Measurements from ENCODE around the gene FTCDNL1.

Gene FTCDNL1

DNA sequence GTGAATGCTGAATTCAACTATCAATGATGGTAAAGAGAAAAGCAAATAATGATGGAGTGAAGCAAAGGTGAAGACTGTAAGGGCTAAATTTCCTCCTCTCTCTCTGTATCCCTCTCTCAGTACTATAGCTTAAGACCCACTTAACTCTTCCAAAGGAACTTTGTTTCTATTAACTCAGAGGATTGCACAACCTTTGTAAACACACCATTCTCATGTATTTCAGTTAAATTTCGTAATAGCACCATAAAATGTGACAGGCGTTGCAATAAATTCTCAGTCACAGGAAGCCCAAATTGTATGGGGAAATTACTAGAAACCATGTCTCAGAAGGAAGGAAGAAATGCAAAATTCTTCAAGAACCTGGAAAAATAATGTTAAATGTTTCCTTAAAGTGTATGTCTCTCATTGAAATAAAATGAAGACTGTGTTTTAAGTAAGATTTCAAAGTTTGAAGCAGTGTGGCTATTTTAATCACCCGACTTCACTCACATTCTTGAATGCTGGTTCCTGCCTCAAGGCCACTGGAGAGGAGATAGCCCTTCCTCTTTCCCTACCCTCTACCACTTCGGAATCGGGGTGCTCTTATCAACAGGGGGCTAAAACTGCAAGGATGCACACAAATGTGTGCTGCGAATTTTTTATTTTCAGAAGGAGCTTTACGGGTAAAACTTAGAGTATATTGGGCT lies 112.1 kb downstream of the FTCDNL1 start:
- no peak for DNase-seq

DNA sequence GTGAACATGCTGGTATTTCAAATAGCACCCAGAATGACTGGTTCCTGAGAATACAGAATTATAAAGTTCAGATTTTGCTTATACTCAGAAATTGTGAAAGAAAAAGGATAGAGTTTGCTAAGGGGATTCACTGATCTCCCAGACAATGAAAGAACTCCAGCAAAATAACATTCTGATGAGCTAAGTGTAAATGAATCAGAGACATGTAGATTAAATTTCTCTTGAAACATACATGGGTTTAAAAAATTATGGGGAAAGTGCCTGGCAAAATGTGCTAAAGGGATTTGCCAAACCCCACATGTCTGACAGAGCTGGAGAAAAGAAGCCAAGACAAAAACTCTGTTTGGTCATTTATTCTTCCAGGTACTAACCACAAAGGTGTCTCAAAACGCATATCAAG lies 116.3 kb downstream of the FTCDNL1 start:
- no peak for DNase-seq

DNA sequence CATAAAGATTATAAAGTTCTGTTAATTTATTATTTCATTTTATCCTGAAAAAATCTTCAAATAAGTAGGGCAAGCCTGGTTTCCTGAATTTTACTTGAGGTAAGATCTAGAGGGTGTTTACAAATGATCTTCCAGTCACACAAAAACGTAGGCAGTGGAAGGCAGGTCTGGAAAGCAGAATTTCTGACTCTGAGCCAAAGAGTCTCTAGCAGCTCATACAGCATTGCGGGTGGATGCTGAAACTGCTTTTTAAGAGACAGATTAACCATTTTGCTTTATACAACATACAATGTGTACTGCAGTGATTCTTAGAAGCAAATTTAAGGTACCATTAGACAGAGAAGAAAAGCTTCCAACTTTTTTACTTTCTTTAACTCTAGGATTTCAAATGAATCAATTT lies 117.0 kb downstream of the FTCDNL1 start:
- no peak for DNase-seq

DNA sequence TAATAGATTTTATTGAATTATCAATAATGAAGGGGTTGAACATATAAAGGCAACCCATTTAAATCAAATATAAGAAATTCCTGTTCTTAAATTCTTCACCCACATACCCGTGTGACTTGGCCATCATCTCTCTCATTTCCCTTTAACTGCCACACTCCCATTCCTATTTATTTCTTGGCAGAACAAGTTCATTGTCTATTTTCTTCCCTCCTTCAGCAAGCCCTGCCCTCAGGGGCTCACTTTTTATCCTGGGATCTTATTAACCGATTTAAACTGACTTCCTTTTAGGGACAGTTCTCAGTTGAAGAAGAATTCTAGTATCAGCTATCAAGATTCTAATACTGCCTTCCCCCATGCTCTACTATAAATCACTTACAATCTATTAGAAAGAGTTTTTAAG lies 123.2 kb downstream of the FTCDNL1 start:
- DNase-seq = no peak

DNA sequence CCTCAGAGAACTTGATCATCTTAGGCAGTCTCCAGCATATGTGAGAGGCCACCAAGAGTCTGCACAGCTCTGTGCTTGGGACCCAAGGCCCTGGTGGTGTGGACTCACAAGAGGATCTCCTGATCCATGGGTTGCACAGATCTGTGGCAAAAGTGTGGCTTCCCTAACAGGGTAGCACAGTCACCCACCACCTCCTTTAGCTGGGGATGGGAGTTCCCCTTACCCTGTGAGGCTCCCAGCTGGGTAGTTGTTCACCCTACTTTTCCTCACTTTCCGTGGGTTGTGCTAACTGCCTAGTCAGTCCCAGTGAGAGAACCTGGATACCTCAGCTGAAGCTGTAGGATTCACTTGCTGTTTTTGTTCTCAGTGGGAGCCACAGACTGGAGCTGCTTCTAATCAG lies 123.7 kb downstream of the FTCDNL1 start:
- DNase-seq = no peak

DNA sequence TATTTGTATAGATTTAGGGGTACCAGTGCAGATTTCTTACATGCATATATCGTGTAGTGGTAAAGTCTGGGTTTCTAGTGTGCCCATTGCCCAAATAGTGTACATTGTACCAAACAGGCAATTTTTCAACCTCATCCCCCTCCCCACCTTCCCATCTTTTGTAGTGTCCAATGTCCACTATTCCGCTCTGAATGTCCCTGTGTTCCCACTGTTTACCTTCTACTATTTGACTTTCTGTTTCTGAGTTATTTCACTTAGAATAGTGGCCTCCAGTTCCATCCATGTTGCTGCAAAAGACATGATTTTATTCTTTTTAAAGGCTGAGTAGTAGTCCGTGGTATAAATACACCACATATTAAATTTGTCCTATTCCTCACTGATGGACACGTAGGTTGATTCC lies 132.9 kb downstream of the FTCDNL1 start:
- no peak for DNase-seq

DNA sequence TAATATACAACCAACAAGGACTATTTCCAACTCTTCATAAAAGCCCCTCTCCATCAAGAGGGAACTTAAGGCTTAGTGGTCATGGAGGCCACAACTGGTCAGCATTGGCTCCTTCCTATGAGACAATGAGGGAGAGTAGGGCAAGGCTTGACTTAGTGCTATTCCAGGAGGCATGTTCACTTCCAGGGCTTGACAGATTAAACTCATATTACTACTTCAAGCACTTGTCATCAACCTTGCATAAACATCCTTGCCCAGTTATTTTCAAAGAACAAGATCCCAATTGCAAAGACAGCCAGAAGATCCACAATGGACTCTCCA lies 133.4 kb downstream of the FTCDNL1 start:
- DNase-seq = no peak

DNA sequence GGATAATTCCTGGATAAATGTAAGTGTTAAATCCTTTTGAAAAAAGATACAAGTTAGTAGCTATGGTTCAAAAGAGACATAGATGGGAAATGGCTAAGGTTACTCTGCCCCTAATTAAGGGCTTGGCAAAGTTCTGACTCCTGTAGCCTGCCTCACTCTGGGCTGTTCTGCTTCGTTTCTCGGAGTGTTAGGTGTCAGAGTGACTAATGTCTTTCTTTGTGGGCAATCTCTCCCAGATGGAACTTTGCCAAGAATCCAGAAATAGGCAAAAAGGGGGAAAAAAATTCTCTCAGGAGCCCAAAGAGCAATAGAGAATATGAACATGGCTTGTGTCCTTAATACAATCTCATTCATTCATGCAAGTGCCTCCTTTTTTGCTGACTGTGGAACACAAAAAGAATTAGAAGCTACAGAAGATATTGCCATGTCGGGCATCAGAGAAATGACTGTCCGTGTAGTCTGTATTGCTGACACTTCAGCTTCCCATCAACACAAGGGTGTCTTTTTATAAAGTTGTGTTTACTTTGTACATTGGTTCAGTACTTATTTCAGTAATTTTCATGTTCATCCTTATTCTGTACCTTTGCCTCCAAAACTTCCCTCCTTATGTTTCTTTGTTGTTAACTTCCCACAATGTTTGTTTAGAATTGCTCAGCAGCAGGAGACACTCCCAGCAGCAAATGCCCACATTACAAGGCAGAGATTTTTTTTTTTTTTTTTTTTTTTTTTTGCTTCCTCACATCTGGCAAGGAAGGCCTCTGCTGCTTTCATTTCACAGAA lies 134.0 kb downstream of the FTCDNL1 start:
- no peak for DNase-seq

DNA sequence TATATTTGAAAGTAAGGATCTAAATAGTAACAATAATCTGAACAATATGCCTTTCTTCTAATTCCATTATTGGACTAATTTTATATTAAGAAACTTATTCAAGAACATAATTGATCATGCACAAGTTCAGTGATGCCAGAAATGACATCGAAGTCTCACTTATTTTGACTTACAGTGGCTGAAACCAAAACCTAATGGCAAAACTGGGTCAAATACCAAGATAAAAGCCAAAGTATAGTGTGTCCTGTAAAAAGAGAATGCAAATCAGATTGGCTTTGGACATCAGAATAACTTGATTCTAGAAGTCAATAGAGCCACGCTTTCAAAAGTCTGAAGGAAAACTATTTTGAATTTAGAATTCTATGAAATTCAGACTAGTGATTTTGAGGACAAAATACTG lies 137.2 kb downstream of the FTCDNL1 start:
- no peak for DNase-seq

DNA sequence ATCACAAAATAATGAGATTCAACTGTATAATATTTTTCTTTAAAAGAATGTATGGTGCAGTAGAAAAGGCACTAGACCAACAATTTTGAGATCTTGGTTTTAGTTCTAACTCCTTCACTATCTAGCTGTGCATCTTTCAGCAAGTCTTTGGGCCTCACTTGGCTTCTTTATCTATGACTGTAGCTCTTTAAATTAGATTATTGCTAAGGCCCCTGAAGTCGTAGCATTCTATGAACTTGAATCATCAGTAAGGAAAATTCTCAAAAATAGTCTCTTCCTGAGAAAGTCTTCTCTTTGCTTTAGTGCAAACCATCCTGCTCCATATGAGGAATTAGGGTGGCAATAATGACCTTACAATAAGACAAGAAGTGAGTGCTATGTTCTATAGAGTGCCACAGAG lies 140.4 kb downstream of the FTCDNL1 start:
- no peak for DNase-seq
